ENCODE measurements around the gene ZCCHC2.

- TF ChIP-seq CTCF (IDR thresholded peaks at IDR 0.05) = no peak
- TF ChIP-seq POLR2A (IDR thresholded peaks at IDR 0.05) = no peak
- TF ChIP-seq POLR2AphosphoS5 (IDR thresholded peaks at IDR 0.05) = no peak
These were observed 397 bp downstream of the ZCCHC2 start for GRCh38 chr18:62523255-62523588.

All from breast epithelium (tissue), 3 donors.